HG02840 (cell line): Measurements from ENCODE around the gene NALCN.

ENCODE experiments used
- ATAC-seq: cut with Tn5 transposase; IDR thresholded peaks from one replicate; pipeline ENCODE4 v1.9.1; 2021; ENCODE audit warnings: mild to moderate bottlenecking, moderate library complexity, moderate number of reproducible peaks; ENCODE audit not compliant: unreplicated experiment, low FRiP score

NALCN gene

DNA sequence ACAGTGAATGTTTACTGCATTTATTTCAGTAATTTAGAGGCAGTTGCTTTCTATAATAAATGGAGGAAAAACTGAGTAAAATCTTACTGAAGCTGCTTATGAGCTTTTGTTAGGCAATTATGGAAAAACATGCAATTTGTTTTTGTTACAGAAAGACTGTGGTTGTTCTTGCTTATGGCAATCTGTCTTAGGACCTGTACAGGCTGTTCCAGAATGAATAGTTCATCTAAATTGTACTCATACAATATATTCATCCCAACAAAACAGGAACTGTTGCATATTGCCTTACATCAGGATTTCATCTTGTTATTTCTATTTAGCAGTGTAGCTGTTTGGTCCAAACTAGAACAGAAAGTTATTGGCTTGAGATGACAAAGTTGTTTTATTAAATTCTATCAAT lies 199.2 kb downstream of the NALCN start:
- ATAC-seq: no peak

- ATAC-seq: no peak
Measured at GRCh38 chr13:101211261-101211660, 205.0 kb downstream of the NALCN start.

DNA sequence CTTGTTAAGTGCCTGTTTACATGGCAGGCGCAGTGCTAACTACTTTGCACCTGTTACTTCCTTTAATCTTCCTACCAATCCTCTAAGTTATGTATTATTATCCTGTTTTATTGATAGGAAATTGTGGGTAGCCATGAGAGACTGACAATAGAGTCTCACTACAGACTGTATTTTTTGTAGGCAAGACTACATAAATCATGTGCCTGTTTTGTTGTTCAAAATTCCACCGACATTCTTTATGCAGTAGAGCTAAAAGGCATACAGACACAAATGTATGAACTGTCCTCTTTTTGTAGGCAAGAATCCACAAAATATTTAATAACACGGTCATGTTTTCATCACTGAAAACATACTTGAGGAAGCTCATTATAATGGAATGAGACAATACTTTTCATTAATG lies 205.5 kb downstream of the NALCN start:
- ATAC-seq: no peak

- no peak for ATAC-seq
Measured at GRCh38 chr13:101209206-101209893, 207.0 kb downstream of the NALCN start.

- ATAC-seq: no peak
Measured at GRCh38 chr13:101205408-101205807, 210.9 kb downstream of the NALCN start.

- ATAC-seq: no peak
Measured at GRCh38 chr13:101204270-101205020, 211.9 kb downstream of the NALCN start.

- no peak for ATAC-seq
Measured at GRCh38 chr13:101202590-101202989, 213.7 kb downstream of the NALCN start.

DNA sequence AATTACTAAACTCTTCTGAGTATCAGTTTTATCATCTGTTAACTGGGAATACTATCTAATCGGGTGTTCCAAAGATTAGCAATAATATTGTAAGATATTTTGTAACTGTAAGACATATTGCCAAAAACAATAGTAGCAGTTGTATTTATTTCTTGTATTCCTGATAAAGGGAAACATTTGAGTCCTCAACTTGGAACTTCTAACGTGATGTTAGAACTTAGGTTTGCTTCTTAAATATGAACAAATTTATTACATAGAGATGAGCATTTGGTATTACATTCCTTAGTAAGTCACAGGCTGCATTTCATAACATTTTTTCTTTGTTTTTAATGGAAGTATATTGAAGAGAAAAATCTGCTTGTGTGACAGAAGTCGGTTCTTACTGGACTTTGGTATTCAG lies 225.3 kb downstream of the NALCN start:
- no peak for ATAC-seq

GRCh38 chr13:101190337-101190736 lies 226.0 kb downstream of the NALCN start:
- ATAC-seq: no peak

DNA sequence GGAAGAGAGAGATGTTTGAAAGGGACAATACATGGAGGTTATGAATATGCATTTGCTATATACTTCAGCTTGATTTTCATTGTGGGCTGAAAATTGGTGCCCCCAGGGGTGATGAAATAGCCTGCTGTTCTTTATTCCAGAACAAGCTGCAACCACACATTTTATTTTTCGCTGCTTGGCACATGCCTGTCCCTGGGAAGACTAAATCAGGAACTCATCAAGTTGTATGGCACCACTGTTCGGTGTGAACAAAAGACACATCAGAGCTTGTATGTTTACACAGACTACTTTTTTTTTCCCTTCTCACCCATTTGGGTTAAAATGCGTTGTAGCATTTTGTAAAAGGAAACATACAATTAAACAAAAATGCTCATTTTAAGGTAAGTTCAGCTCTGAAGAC lies 230.7 kb downstream of the NALCN start:
- no peak for ATAC-seq

DNA sequence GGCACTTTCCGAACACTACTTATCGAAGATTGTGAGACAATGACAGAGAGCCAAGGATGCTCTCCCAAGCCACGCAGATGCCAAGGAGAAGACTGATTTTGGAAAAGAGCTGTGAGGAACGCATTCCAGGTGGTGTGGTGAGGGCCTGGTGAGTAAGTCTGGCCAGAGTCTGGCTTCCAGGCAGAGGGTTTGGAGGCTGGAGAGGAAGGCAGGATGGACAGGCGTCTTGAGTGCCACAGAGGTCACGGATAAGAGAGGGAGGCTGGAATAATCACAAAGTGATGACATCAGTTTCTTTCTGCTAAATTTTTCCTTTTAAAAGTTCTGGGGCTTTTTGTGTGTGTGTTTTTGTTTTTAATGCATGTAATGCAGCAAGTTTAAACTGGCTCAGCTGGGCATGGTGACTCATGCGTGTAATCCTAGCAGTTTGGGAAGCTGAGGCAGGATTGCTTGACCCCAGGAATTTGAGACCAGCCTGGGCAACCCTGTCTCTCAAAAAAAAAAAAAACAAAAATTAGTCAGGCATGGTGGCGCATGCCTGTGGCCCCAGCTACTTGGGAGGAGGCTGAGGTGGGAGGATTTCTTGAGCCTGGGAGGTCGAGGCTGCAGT lies 235.1 kb downstream of the NALCN start:
- no peak for ATAC-seq

DNA sequence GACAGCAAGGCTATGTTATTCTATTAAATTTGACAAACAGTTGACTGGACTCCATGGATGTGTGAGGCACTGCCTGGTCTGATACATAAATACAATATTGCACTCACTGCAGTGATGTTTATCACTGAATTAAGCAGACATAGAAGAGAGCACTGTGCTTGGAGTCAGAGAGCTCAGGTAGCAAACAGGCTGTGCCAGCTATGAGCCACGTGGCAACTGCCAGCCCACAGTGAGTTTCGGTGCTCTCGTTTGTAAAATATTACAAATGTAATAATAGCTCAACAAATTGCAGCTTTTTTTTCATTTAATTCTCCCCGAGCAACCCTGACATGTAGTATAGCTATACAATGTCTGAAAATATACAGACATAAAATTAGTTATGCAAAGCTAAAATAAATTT lies 237.3 kb downstream of the NALCN start:
- no peak for ATAC-seq

- ATAC-seq: no peak
Measured at GRCh38 chr13:101178406-101178805, 237.9 kb downstream of the NALCN start.

- no peak for ATAC-seq
Measured at GRCh38 chr13:101170306-101170705, 246.0 kb downstream of the NALCN start.

GRCh38 chr13:101157261-101157660 lies 259.0 kb downstream of the NALCN start:
- ATAC-seq: no peak

DNA sequence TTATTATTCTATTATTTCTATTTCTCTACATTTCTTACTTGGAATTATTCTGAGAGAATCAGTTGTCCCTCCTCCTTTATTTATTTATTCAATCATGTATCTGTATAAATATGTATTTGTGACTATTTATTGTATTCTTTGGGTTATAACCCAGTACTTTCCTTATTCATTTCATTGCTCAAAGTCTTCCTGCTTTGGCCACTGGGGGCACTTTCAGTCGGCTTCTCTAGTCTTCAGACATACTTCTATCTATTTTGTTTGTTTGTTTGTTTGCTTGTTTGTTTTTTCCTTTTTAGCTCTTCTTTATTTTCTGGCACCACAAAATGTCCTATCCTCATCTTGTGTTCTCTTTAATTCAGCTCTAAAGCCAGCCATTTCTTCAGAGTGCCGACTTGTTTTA lies 260.4 kb downstream of the NALCN start:
- no peak for ATAC-seq

DNA sequence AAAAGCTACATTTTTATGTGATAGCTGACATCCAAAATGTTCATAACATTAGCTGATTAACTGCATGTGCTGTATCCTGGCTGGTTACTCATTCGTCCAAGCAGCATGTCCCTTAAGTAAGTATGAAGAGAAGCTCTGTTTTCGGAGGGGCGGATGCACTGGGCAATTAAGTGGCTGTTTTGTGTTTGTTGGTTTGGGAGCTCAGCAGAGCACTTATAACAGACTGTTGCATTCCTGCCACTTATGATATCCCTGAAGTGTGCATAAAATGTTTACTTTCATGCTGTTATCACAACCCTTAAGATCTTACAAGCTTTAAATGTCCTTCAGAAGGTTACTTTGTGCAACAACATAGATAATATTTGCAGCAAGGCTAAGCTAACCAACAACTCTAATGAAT lies 264.1 kb downstream of the NALCN start:
- no peak for ATAC-seq

DNA sequence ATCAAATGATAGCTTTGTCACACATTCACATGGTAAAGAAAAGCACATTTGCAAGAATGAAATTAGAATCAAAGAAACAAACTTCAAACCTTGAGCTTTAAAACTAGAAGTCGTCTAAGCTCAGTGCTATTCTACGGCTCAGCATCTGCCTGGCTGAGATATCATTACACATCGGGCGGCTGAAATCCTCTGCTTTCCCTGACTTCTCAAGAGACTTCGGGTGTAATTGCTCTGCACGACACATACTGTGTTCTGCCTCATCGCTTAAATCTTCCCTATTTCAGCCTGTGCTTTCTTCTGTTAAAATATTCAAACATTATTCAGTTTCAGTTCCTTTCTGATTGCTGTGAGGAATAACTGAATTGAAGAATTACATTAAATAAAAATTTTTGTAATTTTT lies 265.3 kb downstream of the NALCN start:
- ATAC-seq: no peak

DNA sequence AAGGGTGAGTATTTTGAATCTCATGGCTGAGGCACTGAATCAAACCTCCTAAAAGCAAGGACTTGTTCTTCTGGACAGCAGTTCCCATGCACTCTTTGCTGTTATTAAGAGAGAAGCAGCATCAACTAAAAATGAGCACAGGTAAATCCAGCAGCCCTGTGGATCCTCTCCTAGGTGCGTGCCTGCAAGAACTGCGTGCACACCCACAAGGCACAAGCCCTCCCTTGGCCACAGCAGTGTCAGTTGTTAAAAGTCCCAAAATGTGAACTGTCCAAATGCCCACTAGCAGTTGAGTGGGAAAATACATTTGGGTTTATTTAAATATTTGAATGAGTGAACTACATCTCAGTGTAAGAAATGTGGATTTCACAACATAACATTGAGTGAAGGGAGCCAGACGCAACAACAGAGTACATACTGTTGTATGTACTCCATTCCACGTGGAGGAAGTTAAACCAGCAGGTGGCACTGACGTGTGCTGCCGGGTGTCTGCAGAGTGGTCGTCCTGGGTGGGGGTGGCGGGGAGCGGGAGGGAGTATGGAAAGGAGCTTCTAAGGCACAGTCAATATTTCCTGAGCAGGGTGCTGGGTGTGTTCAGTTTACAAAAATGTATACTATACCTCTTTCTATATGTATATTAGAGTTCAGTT lies 266.4 kb downstream of the NALCN start:
- ATAC-seq: no peak

DNA sequence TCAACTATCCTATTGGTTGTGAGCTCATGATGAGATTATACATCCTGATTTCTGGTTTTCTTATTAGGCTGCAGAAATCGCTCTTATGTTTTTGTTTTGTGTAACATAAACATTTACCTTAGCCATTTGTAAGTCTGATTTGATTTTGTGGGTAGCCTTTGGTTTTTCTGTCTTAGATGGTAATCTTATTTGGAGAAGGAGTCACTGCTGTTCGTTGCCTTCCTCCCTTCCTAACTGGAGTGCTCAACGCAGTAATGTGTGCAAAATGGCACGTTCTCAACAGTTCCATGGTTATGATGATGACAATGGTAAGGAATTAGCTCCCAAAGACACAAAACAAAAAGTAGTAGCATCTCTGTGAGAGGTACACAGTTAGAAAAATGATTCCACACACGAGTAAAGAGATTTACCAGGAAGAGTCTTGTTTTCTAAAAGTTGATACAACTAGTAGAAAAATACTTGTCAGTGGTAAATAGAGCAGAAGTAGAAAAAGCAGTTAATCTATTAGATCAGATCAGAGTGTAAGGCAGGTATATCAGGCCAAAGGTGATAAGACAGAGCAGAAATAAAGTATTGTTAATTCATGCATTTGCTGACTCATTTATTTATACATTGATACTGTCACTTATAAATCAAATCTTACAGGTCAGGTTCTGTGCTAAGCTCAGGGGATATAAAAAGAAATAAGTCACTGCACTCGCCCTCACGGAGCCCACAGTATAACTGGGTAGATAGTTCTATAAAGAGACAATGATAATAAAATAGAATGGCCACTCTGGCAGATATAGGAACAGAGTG lies 270.0 kb downstream of the NALCN start:
- no peak for ATAC-seq
